GM18526 (cell line): ENCODE measurements around the gene FNBP1.

Source experiments
- POLR2A ChIP-seq: IDR thresholded peaks from 3 replicates; pipeline ENCODE4 v1.6.1; 2011; ENCODE audit not compliant: insufficient read length; ENCODE audit errors: extremely low read depth

The FNBP1 gene

DNA sequence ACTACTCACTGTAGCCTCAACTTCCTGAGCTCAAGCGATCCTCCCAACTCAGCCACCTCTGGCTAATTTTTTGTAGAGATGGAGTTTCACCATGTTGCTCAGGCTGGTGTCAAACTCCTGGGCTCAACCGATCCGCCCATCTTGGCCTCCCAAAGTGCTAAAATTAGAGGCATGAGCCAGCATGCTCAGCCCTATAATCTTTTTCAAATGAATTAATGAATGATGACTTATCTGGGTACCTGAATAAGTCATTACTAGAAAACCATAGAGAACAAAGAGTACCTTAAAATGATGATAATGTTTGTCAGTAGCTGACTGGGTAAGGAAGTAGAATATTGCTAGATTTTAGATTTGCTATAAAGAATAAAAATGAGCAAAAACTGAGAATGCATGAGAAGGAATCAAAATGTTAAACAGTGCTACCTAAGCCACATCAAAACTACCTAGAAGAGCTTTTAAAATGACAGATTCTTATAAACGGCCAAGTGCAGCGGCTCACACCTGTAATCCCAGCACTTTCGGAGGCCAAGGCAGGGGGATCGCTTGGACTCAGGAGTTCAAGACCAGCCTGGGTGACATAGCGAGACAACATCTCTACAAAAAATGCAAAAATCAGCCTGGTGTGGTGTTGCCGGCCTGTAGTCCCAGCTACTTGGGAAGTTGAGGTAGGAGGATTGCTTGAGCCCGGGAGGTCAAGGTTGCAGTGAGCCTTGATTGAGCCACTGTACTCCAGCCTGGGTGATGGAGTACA is 13.6 kb downstream of the FNBP1 start:
- TF ChIP-seq POLR2A: no peak

GRCh38 chr9:130028493-130029222 is 14.3 kb downstream of the FNBP1 start:
- TF ChIP-seq POLR2A: no peak

DNA sequence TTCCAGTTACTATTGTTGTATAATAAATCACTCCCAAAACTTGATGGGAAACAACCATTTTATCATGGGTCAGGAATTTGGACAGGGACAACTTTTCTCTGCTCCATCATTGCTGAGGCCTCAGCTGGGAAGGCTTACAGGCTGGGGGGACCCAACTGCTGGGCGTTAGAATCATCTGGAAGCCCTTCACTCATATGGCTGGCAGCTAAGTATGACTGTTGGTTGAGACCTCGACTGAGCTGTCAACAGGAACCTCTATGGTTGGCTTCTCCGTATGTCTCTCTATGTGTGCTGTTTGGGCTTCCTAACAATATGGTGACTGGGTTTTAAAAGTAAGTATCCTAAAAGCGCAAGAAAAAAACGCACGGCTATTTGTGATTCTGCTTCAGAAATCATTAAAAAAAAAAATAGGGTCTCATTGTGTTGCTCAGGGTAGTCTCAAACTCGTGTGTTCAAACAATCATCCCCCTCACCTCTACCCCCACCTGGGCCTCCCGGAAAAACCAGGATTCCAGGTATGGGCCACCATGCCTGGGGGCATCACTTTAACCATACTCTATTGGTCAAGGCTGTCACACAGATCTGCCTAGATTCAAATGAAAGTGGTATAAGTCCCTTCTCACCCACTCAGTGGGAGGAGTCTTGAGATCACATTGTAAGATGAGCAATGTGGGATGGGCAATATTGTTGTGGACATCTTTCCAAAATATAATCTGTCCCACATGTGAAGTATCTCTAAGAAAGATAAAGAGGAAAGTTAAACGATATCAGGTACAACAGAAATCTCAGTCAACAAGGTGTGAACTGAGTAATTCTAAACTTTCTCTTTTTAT is 15.2 kb downstream of the FNBP1 start:
- TF ChIP-seq POLR2A: no peak

- TF ChIP-seq POLR2A: no peak
Observed at GRCh38 chr9:130026583-130027340, 16.2 kb downstream of the FNBP1 start.

GRCh38 chr9:130024597-130024994 is 18.4 kb downstream of the FNBP1 start:
- TF ChIP-seq POLR2A: no peak

DNA sequence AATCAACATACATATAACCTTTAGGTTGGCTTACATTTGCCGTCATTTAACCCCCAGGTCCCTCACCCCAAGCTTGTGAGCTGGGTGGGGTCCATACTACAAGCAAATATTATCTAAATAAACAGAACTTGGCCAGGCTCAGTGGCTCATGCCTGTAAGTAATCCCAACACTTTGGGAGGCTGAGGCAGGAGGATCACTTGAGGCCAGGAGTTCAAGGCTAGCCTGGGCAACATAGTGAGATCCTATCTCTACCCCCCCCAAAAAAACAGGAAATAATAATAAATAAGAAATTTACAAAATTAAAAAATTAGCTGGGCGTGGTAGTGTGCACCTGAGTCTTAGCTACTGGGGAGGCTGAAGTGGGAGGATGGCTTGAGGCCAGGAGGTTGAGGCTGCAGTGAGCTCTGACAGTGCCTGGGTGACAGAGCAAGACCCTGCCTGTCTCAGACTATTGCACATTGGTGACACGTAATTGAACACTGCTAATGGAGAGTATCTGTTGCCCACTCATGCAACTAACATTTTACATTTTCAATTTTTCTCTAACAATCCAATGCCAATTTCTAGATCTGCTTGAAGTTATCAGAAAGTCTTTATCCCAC is 18.9 kb downstream of the FNBP1 start:
- TF ChIP-seq POLR2A: peak; percentile 4

DNA sequence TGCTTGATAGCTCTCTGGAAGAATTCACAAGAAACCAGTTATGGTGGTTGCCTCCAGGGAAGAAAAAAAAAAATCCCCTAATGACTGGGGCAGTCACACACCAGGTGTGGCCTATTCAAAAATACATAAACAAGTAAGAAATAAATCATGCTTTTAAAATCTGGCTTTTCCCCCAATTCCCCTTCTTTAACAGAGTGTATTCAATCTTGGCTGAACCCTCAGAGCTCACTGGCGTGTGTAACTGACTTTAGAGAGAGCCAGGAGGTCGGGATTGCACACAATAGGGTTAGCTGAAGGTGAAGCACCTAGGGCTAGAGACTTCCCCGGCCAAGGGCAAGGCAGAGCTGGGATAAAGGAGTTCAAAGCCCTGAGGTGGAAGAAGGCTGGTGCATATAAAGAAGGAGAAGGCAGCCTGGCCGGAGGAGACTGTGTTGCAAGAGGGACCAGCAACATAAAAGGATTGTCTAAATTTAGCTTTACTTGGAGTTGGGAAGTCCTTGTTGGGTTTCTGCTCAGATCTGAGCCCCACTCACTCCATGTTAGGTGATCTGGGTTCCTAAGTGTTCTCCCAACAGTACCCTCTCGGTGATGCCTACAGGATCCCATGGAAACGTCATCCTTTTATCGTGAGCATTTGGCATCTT is 19.7 kb downstream of the FNBP1 start:
- peak; percentile 32 for TF ChIP-seq POLR2A

DNA sequence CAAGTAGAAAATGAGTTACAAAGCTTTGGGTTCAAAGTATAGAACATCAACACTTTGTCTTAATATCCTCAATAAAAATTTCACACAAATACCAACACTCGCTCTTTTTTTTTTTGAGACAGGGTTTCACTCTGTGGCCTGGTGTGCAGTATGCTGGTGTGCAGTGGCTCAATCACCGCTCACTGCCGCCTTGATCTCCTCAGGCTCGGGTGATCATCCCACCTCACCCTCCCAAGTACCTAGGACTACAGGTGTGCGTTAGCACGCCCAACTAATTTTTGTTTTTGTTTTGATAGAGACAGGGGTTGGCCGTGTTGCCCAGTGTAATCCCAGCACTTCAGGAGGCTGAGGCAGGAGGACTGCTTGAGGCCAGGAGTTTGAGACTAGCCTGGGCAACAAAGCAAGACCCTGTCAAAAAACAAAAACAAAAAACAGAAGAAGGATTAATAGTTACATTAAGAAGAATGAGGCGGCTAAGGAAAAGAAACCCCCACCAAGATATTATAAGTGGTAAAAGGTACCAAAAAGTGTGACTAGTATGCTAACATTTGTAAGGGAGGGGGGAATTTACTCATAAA is 20.3 kb downstream of the FNBP1 start:
- TF ChIP-seq POLR2A: peak; percentile 3

GRCh38 chr9:130021123-130021522 is 21.9 kb downstream of the FNBP1 start:
- TF ChIP-seq POLR2A: no peak

DNA sequence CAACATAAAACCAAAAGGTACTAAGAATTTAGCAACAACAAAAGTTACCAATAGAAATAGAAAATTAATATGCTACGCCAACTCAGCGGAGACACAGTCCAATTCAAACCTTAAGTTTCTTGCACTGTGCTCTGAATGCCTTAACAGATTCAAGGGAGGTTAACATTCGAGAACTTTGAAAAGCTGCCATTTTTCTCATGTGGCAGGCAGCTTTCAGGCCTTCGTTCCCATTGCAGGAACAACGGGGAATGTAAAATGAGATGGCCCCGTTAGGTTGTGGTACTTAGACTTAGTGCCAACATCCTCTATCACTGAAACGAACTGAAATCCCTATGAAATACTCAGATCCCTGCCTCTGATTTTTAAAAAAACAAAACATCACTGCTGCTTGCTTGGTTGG is 22.4 kb downstream of the FNBP1 start:
- TF ChIP-seq POLR2A: no peak

DNA sequence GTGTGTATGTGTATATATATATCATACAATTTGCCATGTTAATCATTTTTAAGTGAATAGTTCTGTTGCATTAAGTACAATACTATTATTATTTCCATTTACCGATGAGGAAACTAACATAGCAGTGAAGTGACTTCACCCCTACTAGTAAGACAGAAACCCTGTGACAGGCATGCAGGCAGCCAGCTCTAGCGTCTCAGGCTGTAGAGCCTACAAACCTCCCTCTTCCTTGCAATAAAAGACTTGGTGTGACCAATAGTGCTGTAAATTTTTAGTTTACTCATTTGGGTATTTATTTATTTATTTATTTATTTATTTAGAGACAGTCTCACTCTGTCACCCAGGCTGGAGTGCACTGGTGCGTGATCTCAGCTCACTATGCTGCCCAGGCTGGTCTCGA is 24.7 kb downstream of the FNBP1 start:
- TF ChIP-seq POLR2A: no peak

- no peak for TF ChIP-seq POLR2A
Observed at GRCh38 chr9:130017076-130017475, 25.9 kb downstream of the FNBP1 start.

- TF ChIP-seq POLR2A: no peak
Observed at GRCh38 chr9:130015353-130016019, 27.5 kb downstream of the FNBP1 start.

GRCh38 chr9:130013326-130013725 is 29.7 kb downstream of the FNBP1 start:
- no peak for TF ChIP-seq POLR2A
